ENCODE data around the gene ASIC4.

GRCh38 chr2:219553463-219553963 is 39.2 kb downstream of the ASIC4 start:
- no peak for TF ChIP-seq CTCF (IDR thresholded peaks at IDR 0.05)
- no peak for TF ChIP-seq POLR2A (IDR thresholded peaks at IDR 0.05)

Measured in adrenal gland (tissue), 5 donors.